Muscle layer of duodenum (tissue), 2 donors: ENCODE measurements around the gene OSBPL1A.
"Not testable (repeated sequence)": the region's sequence is repeated elsewhere in the genome, so short reads cannot be mapped to it uniquely, and the experiment has no call there.

Experiments used
- H3K27ac ChIP-seq: one replicate; pipeline ENCODE4 v1.7.0; 2013; ENCODE audit warnings: mild to moderate bottlenecking, low read length
- H3K27me3 ChIP-seq: one replicate; pipeline ENCODE4 v1.7.0; 2013; ENCODE audit warnings: low read depth, mild to moderate bottlenecking, control low read depth, low read length
- H3K36me3 ChIP-seq, 2 donors: one replicate each; pipeline ENCODE4 v1.7.0; 2013; ENCODE audit warnings: low read length in 2 of 2, control low read depth in 1 of 2, mild to moderate bottlenecking in 1 of 2; ENCODE audit not compliant: insufficient read depth in 2 of 2, control insufficient read depth in 1 of 2
- H3K4me1 ChIP-seq, 2 donors: one replicate each; pipeline ENCODE4 v1.7.0; 2013; ENCODE audit warnings: low read length in 2 of 2, mild to moderate bottlenecking in 2 of 2, control low read depth in 1 of 2, moderate library complexity in 1 of 2; ENCODE audit not compliant: insufficient read depth in 2 of 2, control insufficient read depth in 1 of 2
- H3K4me3 ChIP-seq, 2 donors: one replicate each; pipeline ENCODE4 v1.7.0; 2013; ENCODE audit warnings: low read length in 2 of 2, low read depth in 1 of 2, mild to moderate bottlenecking in 1 of 2
- H3K9me3 ChIP-seq, 2 donors: one replicate each; pipeline ENCODE4 v1.7.0; 2013; ENCODE audit warnings: low read length in 2 of 2, control low read depth in 1 of 2, mild to moderate bottlenecking in 1 of 2; ENCODE audit not compliant: control insufficient read depth in 1 of 2
- donor health status: healthy.

The OSBPL1A gene

DNA sequence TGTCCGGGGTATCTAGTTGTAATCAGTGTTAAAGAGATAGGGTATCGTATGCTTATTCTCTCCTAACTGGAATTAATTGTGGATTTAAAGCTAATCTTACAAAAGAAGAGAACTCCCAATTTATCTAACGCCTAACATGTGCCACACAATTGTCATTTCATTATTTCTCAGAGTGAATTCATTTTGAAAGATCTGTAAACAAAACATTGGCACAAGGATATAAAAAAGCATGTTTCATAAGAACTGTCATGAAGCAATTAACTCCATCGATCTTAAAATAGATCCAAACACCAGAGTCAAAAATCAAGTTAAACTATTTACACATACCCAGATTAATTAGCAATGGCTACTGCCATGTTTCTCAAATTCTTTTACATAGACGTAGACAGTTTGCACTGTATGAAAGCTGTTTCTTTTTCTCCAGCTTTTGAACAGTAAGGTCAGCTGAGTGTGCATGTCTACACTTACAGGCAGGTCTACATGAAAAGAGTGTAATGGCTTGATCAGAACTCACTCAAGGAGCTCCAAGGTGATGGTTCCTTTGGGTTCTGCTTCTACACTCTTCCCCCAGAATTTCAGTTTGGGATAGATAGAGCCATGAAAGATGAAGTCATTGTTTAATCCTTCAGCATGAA is 220.0 kb downstream of the OSBPL1A start:
- H3K4me1 ChIP-seq = peaks cover 0 to 5% of the 10 kb centered on the region in 2 donors
- peaks cover 0 to 4% of the 10 kb centered on the region in 2 donors for H3K36me3 ChIP-seq
- H3K27me3 ChIP-seq = no peaks in the 10 kb centered on the region
- no peak overlapping the region for H3K4me3 ChIP-seq
- H3K27ac ChIP-seq = no peak overlapping the region
- H3K9me3 ChIP-seq = no peaks in the 10 kb centered on the region

DNA sequence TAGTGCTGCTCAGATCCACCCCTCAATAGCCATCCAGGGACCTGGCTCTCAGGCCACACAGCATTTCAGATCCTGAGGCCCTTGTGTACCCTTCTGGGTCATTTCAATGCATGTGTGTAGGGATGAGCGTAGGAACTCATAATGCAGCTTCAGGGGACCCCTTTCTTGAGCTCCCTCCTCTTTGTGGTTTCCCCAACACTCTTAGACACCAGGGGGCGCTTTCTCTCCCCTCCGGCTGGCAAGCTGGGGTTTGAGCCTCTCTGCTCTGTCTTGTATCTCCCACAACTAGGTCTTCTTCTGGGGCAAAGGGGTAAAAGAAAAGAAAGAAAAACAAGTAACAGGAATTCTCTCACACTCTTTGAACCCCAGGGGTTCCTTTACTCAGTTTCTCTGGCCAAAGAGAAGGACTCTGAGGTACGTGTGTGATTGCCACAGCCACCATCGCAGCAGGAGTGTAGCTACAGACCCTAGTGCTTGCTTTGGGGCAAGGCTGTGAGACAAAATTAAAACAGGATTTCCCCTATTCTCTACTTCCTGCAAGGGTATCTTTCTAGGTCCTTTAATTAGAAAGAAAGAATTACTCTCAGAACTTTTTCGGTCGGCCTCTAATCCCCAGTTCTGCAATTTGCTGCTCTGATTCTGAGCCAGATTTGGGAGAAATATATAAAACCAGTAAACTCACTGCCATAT is 220.8 kb downstream of the OSBPL1A start:
- no peak overlapping the region for H3K27ac ChIP-seq
- peaks cover 0 to 5% of the 10 kb centered on the region in 2 donors for H3K4me1 ChIP-seq
- no peaks in the 10 kb centered on the region for H3K27me3 ChIP-seq
- H3K4me3 ChIP-seq = no peak overlapping the region
- H3K36me3 ChIP-seq = peaks cover 0 to 4% of the 10 kb centered on the region in 2 donors
- H3K9me3 ChIP-seq = no peaks in the 10 kb centered on the region

DNA sequence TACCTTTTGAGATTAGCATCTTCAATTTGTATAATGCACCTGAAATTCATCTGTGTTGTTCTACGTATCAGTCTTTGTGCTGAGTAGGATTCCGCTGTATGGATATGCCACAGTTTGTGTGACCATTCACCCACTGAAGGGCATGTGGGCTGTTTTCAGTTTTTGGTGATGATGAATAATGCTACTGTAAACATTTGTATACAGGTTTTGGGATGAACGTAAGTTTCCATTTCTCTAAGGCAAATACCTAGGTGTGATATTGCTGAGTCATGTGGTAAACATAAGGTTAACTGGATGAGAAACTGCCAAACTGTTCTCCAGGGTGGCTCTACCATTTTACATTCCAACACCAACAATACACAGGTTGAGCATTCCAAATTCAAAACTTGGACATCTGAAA is 223.6 kb downstream of the OSBPL1A start:
- peaks cover 6 to 8% of the 10 kb centered on the region in 2 donors for H3K36me3 ChIP-seq
- H3K27ac ChIP-seq = no peak overlapping the region
- no peak overlapping the region for H3K4me3 ChIP-seq
- no peaks in the 10 kb centered on the region for H3K9me3 ChIP-seq
- peaks cover 0 to 5% of the 10 kb centered on the region in 2 donors for H3K4me1 ChIP-seq
- H3K27me3 ChIP-seq = no peaks in the 10 kb centered on the region

- Histone ChIP-seq H3K36me3 (peaks cover 8 to 40% of the 10 kb centered on the region in 2 donors), H3K4me3 (no peak overlapping the region), H3K27me3 (no peaks in the 10 kb centered on the region), H3K27ac (no peak overlapping the region), H3K9me3 (no peaks in the 10 kb centered on the region), H3K4me1 (no peaks in the 10 kb centered on the region)
These were observed 227.3 kb downstream of the OSBPL1A start for GRCh38 chr18:24170360-24170759.

DNA sequence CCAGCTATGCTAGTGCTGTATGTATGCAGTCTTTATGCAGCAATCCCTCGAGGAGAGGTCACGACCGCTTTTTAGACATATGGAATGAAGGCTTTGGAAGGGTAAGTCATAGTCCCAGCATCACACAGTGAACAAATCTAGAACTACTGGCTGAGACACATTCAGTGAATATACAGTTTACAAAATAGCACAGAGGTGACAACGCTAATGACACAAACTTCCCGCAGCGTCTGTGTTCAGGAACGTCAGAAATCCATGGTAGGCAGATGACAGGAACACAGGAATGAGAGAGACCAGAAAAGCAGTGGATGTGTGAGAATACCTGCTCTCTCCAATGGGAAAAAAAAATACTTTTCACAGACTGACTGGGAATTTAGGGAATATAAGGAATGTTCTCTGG is 229.1 kb downstream of the OSBPL1A start:
- Histone ChIP-seq H3K27me3 (no peaks in the 10 kb centered on the region), H3K36me3 (peaks cover 16 to 55% of the 10 kb centered on the region in 2 donors)

DNA sequence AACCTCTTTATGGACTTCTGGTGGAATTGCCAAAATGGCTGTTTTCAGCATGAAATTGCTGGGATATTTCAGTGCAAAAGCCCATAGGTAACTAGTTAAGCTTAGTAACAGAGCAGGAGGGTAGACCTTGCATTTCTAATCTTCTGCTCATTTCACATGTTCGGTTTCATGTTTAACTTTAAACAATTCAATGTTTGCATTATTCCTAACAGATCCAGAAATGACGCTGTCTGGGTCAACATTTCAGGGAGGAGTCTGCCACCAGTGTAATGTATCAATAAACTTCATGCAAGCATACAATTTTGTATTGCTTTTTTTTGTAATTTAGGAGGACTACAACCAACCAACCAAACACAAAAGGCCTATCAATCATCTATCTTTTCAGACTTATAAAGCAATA is 236.3 kb downstream of the OSBPL1A start:
- Histone ChIP-seq H3K27ac (no peak overlapping the region), H3K4me1 (no peaks in the 10 kb centered on the region), H3K9me3 (no peaks in the 10 kb centered on the region), H3K27me3 (no peaks in the 10 kb centered on the region), H3K4me3 (no peak overlapping the region), H3K36me3 (peaks cover 37 to 71% of the 10 kb centered on the region in 2 donors)

More for the DNA sequence above, 229.1 kb downstream of the OSBPL1A start:
- H3K4me3 ChIP-seq = no peak overlapping the region
- no peaks in the 10 kb centered on the region for H3K4me1 ChIP-seq
- H3K27ac ChIP-seq = no peak overlapping the region
- H3K9me3 ChIP-seq = no peaks in the 10 kb centered on the region

DNA sequence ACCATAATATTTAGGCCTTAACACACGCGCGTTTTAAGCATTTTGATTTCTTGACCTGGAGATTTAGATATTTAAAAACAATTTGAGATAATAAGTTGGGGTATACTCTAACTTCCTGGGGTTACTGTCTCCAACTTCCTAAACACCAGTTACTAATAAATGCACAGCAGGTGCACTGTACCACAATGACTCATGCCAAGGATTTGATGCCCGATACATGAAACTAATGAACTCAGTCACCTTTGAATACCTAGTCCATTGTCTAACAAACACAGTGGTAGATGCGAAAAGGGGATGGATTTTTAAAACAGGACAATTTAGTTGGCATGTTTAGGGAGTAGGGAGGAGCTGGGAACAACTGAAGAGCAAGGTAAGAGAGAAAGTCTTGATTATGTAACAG is 237.5 kb downstream of the OSBPL1A start:
- Histone ChIP-seq H3K36me3 (peaks cover 44 to 72% of the 10 kb centered on the region in 2 donors), H3K4me1 (no peaks in the 10 kb centered on the region), H3K27me3 (no peaks in the 10 kb centered on the region), H3K27ac (no peak overlapping the region), H3K4me3 (no peak overlapping the region), H3K9me3 (no peaks in the 10 kb centered on the region)

DNA sequence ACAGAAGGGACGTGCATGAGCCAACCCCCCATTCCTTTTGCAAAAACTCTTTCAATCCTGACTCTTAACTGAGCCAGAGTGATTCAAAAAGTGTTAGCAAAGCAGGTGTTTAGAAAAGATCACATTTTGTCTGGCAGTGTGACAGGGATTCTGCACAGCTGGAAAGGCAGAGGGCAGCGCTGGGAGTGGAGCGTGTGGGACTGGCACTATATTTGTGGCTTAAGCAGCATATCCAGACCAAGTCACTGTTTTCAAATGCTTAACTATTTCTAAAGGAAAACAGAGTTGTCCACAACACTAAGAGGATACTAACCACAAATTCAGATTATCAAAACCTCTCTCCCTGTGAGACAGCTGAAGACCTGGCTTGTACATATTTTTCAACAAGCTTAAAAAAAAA is 239.8 kb downstream of the OSBPL1A start:
- Histone ChIP-seq H3K27me3 (no peaks in the 10 kb centered on the region), H3K4me1 (no peaks in the 10 kb centered on the region), H3K4me3 (no peak overlapping the region), H3K36me3 (peaks cover 30 to 54% of the 10 kb centered on the region in 2 donors), H3K9me3 (no peaks in the 10 kb centered on the region), H3K27ac (no peak overlapping the region)

DNA sequence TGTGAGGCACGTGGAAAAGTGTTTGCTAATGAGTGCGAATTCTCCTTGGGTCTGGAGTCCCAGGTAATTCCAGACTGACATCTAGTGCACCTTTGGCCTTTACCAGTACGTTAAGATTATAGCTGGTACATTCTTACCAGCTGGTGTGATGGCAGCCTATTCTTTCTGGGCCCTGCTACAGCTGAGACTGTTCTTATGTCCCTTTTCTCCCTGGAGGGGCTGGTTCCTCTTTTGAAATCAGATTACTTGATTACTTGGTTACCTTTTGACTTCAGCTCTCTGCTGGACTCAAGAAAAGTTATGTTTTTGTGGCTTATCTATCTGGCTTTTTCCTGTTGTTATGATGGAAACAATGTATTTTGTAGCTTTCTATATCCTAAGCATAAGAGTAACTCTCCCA is 244.2 kb downstream of the OSBPL1A start:
- Histone ChIP-seq H3K4me1 (no peaks in the 10 kb centered on the region), H3K27me3 (no peaks in the 10 kb centered on the region), H3K27ac (no peak overlapping the region), H3K9me3 (no peaks in the 10 kb centered on the region), H3K4me3 (no peak overlapping the region), H3K36me3 (peaks cover 19 to 36% of the 10 kb centered on the region in 2 donors)

- not testable (repeated sequence) for H3K9me3 ChIP-seq, H3K4me3 ChIP-seq, H3K4me1 ChIP-seq, H3K27ac ChIP-seq, H3K27me3 ChIP-seq
- H3K36me3 ChIP-seq = peaks cover 0 to 13% of the 10 kb centered on the region in 2 donors
These were observed 248.0 kb downstream of the OSBPL1A start for GRCh38 chr18:24149591-24149990.

GRCh38 chr18:24142376-24142775 is 255.2 kb downstream of the OSBPL1A start:
- no peak overlapping the region for H3K4me3 ChIP-seq
- no peaks in the 10 kb centered on the region for H3K9me3 ChIP-seq
- no peak overlapping the region for H3K27ac ChIP-seq
- H3K4me1 ChIP-seq = no peaks in the 10 kb centered on the region
- no peaks in the 10 kb centered on the region for H3K27me3 ChIP-seq
- H3K36me3 ChIP-seq = no peaks in the 10 kb centered on the region

DNA sequence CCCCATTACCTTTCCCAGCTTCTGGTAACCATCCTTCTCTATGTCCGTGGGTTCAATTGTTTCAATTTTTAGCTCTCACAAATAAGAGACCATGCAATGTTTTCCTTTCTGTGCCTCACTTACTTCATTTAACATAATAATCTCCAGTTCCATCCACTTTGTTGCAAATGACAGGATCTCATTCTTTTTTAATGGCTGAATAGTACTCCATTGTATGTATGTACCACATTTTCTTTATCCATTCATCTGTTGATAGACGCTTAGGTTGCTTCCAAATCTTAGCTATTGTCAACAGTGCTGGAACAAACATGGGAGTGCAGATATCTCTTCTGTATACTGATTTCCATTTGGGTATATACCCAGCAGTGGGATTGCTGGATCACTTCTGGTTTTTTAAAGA is 256.9 kb downstream of the OSBPL1A start:
- H3K36me3 ChIP-seq = no peaks in the 10 kb centered on the region
- H3K27ac ChIP-seq = no peak overlapping the region
- H3K4me3 ChIP-seq = no peak overlapping the region
- H3K27me3 ChIP-seq = no peaks in the 10 kb centered on the region
- H3K9me3 ChIP-seq = no peaks in the 10 kb centered on the region
- no peaks in the 10 kb centered on the region for H3K4me1 ChIP-seq
